Activated T-cell treated with anti-CD3 and anti-CD28 coated beads for 48 hours (primary cell): ENCODE results near the gene ACD.
A peak's percentile ranks its signal among the peaks of the same experiment; 100 is the strongest.

Source experiments
- DNase-seq: peaks from one replicate; pipeline ENCODE4 v3.0.0-alpha.2; 2020; ENCODE audit warnings: low read depth

The ACD gene

GRCh38 chr16:67661886-67662652 is 2.0 kb upstream of the ACD start:
- DNase-seq: no peak

GRCh38 chr16:67661101-67661761 is 1.2 kb upstream of the ACD start:
- DNase-seq: peak; percentile 25

- peak; percentile 94 for DNase-seq
These were observed 536 bp upstream of the ACD start, which contains the start of gene PARD6A for GRCh38 chr16:67660564-67661028. PARD6A (plus strand) TSS chr16:67660960; CDS start chr16:67661039, 79 bp downstream.

- no peak for DNase-seq
These were observed 998 bp downstream of the ACD start for GRCh38 chr16:67658849-67659674.

GRCh38 chr16:67657751-67658518 is 2.1 kb downstream of the ACD start:
- DNase-seq: no peak

- DNase-seq: no peak
These were observed 2.9 kb downstream of the ACD start for GRCh38 chr16:67657017-67657608.

- no peak for DNase-seq
These were observed 3.6 kb downstream of the ACD start for GRCh38 chr16:67656344-67657016.

GRCh38 chr16:67655363-67655762 is 4.7 kb downstream of the ACD start:
- no peak for DNase-seq

- no peak for DNase-seq
These were observed 5.6 kb downstream of the ACD start for GRCh38 chr16:67654403-67654911.

GRCh38 chr16:67653789-67654402 is 6.2 kb downstream of the ACD start:
- DNase-seq: no peak

GRCh38 chr16:67653128-67653788 is 6.8 kb downstream of the ACD start:
- no peak for DNase-seq

GRCh38 chr16:67652578-67653127 is 7.4 kb downstream of the ACD start:
- no peak for DNase-seq

- no peak for DNase-seq
These were observed 8.2 kb downstream of the ACD start for GRCh38 chr16:67651847-67652246.

- no peak for DNase-seq
These were observed 9.0 kb downstream of the ACD start for GRCh38 chr16:67651039-67651438.

- DNase-seq: no peak
These were observed 10.0 kb downstream of the ACD start for GRCh38 chr16:67650023-67650422.

GRCh38 chr16:67649494-67649931 is 10.5 kb downstream of the ACD start:
- no peak for DNase-seq

GRCh38 chr16:67648764-67649407 is 11.2 kb downstream of the ACD start:
- DNase-seq: no peak

GRCh38 chr16:67648088-67648763 is 11.8 kb downstream of the ACD start:
- no peak for DNase-seq
